GM18907 (cell line): ENCODE data around the gene TMEM184B.
"Not testable (repeated sequence)": the region's sequence is repeated elsewhere in the genome, so short reads cannot be mapped to it uniquely, and the experiment has no call there.

ENCODE experiments used
- ATAC-seq: cut with Tn5 transposase; IDR thresholded peaks from one replicate; pipeline ENCODE4 v1.9.1; 2021; ENCODE audit warnings: mild to moderate bottlenecking, moderate library complexity; ENCODE audit not compliant: unreplicated experiment

TMEM184B gene

DNA sequence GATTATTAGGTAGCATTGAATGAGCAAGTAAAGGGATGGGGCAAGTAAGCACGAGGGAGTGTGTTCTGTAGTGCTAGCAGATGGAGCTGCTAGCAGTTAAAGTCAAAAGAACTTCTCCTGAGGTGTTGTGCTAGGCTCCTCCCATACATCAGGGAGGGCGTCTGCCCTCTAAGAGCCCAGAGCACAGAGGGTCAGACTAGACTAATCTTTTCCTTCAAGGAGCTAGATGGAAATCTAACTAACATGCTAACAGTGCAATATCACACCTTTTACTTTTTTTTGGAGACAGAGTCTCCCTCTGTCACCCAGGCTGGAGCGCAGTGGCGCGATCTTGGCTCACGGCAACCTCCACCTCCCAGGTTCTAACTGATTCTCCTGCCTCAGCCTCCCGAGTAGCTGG is 88.0 kb downstream of the TMEM184B start:
- ATAC-seq: no peak

GRCh38 chr22:38181453-38182200 is 91.2 kb downstream of the TMEM184B start, which contains the start of gene PLA2G6:
TSS of gene PLA2G6 (minus strand) at chr22:38181830. CDS start at chr22:38169426, 12,404 bp downstream.
- ATAC-seq: peak; percentile 74

GRCh38 chr22:38180841-38181452 is 91.9 kb downstream of the TMEM184B start:
- ATAC-seq: peak; percentile 36

GRCh38 chr22:38178605-38178937 is 94.2 kb downstream of the TMEM184B start:
- not testable (repeated sequence) for ATAC-seq

DNA sequence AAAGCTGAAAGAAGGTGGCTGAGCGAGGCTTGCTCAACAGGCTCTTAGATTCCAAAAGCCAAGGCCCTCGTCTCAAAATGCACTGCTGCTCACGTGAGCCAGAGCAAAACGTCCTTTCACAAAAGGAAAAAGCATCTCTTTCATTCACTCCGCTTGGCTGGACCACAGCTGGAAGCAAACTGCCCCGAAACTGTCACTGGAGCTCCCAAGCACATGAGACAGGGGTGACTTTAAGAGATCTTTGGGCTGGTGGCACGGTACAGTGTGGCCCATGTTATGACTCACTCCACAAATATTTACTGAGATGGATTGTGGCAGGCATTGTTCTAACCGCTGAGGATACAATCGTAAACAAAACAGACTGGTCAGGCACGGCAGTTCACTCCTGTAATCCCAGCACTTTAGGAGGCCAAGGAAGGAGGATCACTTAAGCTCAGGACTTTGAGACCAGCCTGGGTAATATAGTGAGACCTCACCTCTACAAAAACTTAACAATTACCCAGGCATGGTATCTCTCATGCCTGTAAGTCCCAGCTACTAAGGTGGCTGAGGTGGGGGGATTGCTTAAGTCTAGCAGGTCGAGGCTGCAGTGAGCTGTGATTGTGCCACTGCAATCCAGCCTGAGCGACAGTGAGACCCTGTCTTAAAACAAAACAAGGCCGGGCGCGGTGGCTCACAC is 94.7 kb downstream of the TMEM184B start:
- no peak for ATAC-seq

DNA sequence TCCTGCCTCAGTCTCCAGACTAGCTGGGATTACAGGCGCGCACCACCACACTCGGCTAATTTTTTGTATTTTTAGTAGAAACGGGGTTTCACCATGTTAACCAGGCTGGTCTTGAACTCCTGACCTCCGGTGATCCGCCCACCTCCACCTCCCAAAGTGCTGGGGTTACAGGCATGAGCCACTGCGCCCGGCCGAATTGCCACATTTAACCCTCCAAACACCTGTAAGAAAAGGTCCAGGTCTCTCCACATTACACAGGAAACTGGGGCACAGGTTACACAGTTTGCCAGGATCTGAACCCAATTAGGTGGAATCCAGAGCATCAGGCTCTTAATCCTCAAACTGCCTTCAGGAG is 95.3 kb downstream of the TMEM184B start:
- not testable (repeated sequence) for ATAC-seq

- ATAC-seq: no peak
Measured at GRCh38 chr22:38177044-38177443, 95.8 kb downstream of the TMEM184B start.

- ATAC-seq: no peak
Measured at GRCh38 chr22:38176170-38176741, 96.6 kb downstream of the TMEM184B start.

DNA sequence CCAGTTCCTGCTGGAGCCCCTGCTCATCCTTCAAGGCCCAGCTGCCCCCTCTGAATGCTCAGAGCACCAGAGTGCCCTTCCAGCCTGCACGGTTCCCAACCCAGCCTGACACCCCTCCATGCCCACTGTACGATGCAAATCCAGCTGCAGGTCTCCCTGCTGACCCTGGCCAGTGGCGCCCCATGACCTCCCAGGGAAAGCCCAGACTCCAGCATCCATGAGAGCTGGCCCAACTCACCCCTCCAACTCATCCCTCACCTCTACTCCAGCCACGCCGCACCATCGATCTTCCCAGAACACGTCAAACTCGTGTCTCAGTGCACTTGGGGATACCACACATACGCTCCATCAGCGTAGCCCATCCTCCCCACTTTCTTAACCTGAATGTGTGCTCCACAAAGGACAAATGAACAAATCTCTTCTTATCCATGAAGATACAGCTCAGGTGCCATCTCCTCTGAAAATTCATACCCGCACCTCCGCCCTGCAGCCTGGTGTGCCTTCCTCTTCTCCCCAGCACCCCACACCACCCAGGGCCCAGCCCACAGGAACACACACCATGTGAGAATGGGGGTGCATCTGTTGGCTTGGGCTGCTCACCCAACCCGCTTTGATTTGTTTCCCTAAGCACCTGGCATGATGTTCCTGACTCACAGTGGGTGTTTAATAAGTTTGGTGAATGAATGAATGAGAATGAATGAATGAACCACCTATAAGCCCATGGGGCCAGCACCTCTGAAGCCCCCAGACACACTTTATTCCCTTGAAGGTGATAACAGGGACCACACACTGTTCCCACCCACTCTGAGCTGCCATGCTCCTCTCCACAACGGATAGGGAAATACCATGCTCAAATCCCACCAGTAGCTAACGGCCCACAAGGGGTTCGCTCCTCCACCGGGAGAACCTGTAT is 97.3 kb downstream of the TMEM184B start:
- no peak for ATAC-seq

GRCh38 chr22:38174626-38175025 is 98.2 kb downstream of the TMEM184B start:
- no peak for ATAC-seq

DNA sequence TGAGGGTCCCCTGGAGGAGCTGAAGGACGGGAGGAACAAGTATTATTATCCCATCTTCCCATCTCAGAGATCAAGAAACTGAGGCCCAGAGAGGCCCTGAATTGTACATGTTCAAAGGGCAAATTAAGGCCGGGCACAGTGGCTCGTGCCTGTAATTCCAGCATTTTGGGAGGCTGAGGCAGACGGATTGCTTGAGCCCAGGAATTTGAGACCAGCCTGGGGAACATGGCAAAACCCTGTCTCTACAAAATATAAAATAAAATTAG is 99.2 kb downstream of the TMEM184B start:
- no peak for ATAC-seq

- no peak for ATAC-seq
Measured at GRCh38 chr22:38172832-38173640, 99.8 kb downstream of the TMEM184B start.

- ATAC-seq: no peak
Measured at GRCh38 chr22:38171927-38172831, 100.6 kb downstream of the TMEM184B start.

- no peak for ATAC-seq
Measured at GRCh38 chr22:38170469-38170868, 102.3 kb downstream of the TMEM184B start.
